ENCODE data around the gene ZSWIM6.

Gene ZSWIM6

DNA sequence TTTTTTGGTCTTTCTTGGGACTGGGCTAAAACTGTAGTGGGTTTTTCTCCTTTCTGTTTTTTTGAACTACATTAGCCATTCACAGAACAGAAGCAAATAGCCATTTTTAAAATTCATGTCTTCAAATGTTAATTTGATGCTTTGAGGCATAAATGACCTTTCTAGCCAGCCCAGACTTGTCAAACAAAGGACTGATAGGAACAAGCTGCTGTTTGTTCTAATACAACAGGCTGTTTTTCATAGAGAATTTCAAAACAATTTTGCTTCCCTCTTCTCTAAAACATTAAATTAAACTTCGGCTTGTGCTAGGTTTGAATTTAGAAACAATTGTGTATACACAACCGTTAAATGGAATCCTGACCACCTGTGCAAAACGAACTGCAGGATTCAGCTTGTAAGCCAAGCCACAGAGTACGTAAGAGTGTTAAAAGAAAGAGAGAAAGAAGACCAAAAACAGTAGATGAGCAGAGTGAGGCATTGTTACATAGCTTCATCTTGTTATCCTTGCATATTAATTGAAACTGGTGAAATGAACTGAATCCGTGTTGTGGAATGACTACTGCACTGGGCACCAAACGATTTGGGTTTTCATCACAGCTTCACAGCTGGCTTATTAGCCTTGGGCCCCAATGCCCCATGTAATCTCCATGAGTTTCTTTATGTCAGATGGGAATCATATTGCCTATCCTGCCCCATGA lies 100.0 kb downstream of the ZSWIM6 start:
- Mint-ChIP-seq H3K9me3 (no peaks in the 10 kb centered on the region), H3K4me3 (no peak overlapping the region), H3K27me3 (ENCODE audit: low read depth) (no peaks in the 10 kb centered on the region), H3K27ac (no peak overlapping the region), H3K36me3 (ENCODE audit: low read depth) (no peaks in the 10 kb centered on the region), H3K4me1 (ENCODE audit: low read depth) (no peaks in the 10 kb centered on the region)

DNA sequence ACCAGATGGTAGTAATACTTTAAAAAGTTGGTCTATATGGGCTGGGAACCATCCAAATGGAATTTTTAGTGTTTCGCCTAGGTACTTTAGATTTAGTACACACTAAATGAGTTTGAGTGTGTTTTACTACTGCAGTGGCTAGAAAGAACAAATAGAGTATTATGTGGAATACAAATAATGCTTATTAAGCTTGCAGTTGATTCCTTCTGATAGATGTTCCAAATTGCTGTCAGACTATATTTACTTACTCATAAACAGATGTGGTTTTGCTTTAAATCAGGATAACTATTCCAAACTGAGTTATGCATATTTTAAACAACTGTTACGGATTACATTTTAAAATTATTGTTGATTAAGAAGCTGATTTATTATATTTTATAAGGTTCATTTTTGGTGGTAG lies 103.3 kb downstream of the ZSWIM6 start:
- no peaks in the 10 kb centered on the region for H3K4me1 Mint-ChIP-seq (ENCODE audit: low read depth)
- peaks cover 2% of the 10 kb centered on the region for H3K36me3 Mint-ChIP-seq (ENCODE audit: low read depth)
- no peak overlapping the region for H3K4me3 Mint-ChIP-seq
- H3K27me3 Mint-ChIP-seq (ENCODE audit: low read depth), result no peaks in the 10 kb centered on the region
- no peak overlapping the region for H3K27ac Mint-ChIP-seq
- H3K9me3 Mint-ChIP-seq, result peaks cover 10% of the 10 kb centered on the region

DNA sequence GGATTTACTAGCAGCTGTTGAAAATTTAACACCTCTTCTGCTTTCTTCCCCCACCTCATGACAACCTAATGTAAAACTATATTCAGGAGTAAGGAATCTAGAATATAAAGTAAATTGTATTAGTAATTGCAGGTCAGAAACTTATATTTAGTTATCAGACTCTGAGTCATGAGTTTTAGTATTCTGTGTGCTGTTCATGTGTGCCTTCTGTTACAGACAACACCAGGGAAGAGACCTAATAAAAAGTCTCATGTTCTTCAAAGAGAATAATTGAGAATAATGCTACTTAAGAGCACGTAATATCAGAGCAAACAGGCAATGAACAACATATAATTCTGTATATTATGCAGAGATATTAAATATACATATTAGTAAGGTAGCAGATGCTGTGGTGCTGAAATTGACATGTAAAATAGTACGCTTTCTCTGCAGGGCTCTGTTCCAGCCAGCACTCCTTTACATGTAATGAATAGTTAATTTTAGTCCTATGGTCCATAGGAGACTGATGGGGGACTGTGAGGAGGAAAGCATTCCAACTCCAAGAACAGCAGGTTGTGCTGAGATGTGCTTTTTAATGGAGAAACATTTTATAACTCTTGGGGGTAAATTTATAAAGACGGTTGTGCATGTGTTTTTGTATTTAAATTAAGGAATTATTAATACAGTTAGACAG lies 106.4 kb downstream of the ZSWIM6 start:
- H3K36me3 Mint-ChIP-seq (ENCODE audit: low read depth), result peaks cover 9% of the 10 kb centered on the region
- no peaks in the 10 kb centered on the region for H3K4me1 Mint-ChIP-seq (ENCODE audit: low read depth)
- no peak overlapping the region for H3K27ac Mint-ChIP-seq
- peaks cover 40% of the 10 kb centered on the region for H3K9me3 Mint-ChIP-seq
- H3K27me3 Mint-ChIP-seq (ENCODE audit: low read depth), result no peaks in the 10 kb centered on the region
- H3K4me3 Mint-ChIP-seq, result no peak overlapping the region

DNA sequence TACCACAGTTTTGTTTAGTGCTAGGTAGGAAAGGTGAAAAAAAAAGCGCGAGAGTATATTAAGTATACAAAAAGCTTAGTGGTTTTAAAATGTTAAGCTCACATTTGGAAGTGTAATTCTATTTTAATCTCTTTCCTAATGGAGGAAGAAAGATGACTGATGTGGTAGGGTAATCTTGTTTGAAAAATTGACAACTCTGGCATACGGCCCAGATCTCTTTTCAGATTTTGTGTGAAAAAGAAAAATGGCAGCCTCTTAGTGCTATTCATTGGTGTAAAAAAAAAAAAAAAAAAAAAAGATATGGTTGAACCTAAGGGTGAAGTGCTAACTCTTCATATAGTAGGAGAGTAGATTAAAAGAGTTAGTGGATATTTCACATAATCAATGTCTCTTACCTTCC lies 108.0 kb downstream of the ZSWIM6 start:
- H3K4me1 Mint-ChIP-seq (ENCODE audit: low read depth), result no peaks in the 10 kb centered on the region
- H3K36me3 Mint-ChIP-seq (ENCODE audit: low read depth), result peaks cover 9% of the 10 kb centered on the region
- no peaks in the 10 kb centered on the region for H3K27me3 Mint-ChIP-seq (ENCODE audit: low read depth)
- peaks cover 41% of the 10 kb centered on the region for H3K9me3 Mint-ChIP-seq
- H3K4me3 Mint-ChIP-seq, result no peak overlapping the region
- H3K27ac Mint-ChIP-seq, result no peak overlapping the region

DNA sequence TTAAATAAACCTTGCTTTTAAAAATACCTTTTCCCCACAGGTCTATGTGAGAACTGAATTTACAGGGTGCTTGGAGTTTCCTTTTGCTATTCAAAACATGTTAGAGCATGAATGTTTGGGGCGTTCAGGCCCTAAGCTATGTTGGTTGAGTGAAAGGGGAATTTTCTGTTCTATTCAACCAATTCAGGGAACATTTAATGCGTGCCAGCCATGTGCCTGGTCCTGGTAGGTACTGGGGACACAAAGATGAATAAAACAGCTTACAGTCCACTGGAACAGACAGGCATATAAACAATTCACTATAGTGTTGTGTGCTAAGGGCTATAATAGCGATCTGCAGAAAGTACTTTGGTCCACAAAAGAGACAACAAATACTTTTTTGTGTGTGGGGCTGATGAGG lies 108.5 kb downstream of the ZSWIM6 start:
- Mint-ChIP-seq H3K27me3 (ENCODE audit: low read depth) (no peaks in the 10 kb centered on the region), H3K9me3 (peaks cover 41% of the 10 kb centered on the region), H3K4me3 (no peak overlapping the region), H3K36me3 (ENCODE audit: low read depth) (peaks cover 9% of the 10 kb centered on the region), H3K4me1 (ENCODE audit: low read depth) (peaks cover 2% of the 10 kb centered on the region), H3K27ac (no peak overlapping the region)

DNA sequence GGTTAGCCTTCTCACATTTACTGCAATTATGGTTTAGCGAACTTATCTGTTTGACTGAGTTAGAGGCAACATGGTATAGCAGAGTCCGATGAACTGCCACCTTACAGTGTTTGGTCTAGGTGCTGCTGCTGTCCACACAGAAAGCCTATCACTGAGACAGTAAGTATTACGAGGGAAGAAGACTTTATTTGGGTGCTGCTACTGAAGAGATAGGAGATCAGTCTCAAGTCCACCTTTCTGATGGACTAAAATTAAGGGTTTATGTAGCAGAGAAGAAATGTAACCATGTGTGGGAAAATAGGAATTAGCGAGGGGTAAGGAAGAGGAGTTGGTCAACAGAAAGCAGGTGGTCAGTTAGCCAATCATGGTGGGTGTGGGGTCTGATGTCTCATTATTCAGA lies 109.7 kb downstream of the ZSWIM6 start:
- peaks cover 2% of the 10 kb centered on the region for H3K4me1 Mint-ChIP-seq (ENCODE audit: low read depth)
- peaks cover 9% of the 10 kb centered on the region for H3K36me3 Mint-ChIP-seq (ENCODE audit: low read depth)
- no peak overlapping the region for H3K4me3 Mint-ChIP-seq
- H3K9me3 Mint-ChIP-seq, result peaks cover 48% of the 10 kb centered on the region
- H3K27ac Mint-ChIP-seq, result no peak overlapping the region
- H3K27me3 Mint-ChIP-seq (ENCODE audit: low read depth), result no peaks in the 10 kb centered on the region

DNA sequence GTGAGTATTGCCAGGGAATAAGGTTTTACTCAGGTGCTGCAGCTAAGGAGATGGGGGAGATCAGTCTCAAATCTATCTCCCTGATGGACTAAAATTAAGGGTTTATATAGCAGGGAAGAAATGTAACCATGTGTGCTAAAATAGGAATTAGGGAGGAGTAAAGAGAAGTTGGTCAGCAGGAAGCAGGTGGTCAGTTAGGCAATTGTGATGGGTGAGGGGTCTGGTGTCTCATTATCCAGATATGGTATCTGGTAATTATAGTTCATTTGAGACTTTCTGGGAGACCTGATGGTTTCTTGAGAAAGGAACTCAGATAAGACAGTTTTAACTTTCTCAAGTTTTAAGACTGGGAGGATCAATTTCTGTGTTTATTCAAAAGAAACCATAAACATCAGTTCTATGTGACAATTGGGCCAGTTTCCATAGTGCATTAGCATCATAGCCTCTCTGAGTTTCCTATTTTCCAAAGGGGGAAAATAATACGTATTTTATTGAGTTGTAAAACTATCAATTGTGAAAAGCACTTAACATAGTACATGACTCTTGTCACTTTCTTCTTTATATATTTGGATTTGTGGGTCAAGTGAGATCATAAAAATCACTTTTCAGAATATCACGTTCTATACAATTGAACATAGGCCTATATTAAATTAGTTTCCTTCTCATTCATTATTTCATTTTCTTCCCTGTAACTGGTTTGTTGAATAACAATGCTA lies 115.9 kb downstream of the ZSWIM6 start:
- Mint-ChIP-seq H3K4me1 (ENCODE audit: low read depth) (peaks cover 2% of the 10 kb centered on the region), H3K4me3 (no peak overlapping the region), H3K27ac (no peak overlapping the region), H3K36me3 (ENCODE audit: low read depth) (peaks cover 4% of the 10 kb centered on the region), H3K27me3 (ENCODE audit: low read depth) (no peaks in the 10 kb centered on the region), H3K9me3 (peaks cover 29% of the 10 kb centered on the region)

DNA sequence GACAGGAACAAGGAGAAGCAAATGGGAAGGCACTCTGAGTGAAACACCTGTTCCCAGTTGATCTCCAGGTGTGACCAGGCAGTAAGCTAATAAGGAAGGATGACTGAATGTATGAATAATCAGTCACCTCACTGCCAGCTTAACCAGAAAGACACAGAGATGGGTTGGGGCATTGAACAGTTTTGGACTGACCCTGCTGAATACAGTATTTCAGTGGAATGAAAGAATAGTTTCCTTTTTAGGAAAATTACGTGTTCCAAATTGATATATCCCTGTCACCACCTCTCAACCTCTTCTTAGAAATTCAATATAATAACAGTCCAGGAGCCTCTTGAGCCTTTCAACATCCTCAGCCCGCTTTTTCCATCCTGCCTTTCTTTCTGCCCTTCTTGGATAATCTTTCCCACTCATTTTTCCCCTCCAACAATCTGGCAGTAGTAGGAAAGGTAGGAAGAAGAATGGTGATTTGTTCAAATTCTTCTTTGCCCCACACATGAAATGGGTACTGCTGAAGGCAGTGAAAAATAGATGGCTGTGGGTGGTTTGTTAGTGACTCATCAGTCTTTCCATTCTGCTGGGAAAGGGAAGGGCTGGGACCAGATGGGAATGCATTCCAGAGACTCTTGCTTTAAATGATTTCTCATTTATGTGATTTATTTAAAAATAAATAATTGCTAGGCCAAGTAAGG lies 117.9 kb downstream of the ZSWIM6 start:
- H3K9me3 Mint-ChIP-seq, result peaks cover 23% of the 10 kb centered on the region
- no peaks in the 10 kb centered on the region for H3K27me3 Mint-ChIP-seq (ENCODE audit: low read depth)
- H3K27ac Mint-ChIP-seq, result no peak overlapping the region
- H3K36me3 Mint-ChIP-seq (ENCODE audit: low read depth), result peaks cover 4% of the 10 kb centered on the region
- H3K4me1 Mint-ChIP-seq (ENCODE audit: low read depth), result peaks cover 2% of the 10 kb centered on the region
- no peak overlapping the region for H3K4me3 Mint-ChIP-seq

DNA sequence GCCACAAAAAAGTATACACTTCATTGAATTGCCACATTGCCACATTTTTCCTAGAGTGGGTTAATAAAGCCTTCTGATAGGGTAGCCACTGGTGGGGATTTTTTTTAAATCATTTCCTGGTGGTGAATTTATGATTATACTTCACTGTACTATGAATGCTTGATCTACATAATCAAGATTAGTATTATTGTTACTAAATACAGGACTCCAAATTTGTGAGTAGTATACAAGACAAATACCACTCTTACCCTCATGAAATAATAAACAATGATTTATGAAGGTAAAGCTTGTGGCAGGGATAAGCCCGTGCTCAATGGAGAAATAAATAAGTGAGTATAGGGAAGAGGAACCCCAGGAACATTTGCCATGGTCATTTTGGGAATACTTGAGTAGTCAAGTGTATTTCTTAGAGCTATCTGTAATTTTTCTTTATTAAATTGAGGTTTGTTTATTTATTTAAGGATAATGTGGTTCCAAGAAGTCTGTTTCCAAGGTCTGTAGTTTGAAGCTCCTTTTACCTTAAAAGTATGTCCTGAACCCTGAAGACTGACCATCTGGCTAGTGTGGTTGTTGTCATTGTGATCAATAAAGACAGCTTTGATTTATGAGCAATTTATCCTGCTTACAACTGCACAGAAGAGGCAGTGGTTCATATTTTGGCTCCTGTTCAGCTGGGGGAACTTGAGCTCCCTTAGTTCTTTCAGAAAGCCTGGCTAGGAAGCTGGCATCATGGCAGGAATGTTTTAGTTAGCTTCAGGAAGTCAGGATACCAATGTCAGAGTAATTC lies 118.6 kb downstream of the ZSWIM6 start:
- peaks cover 4% of the 10 kb centered on the region for H3K36me3 Mint-ChIP-seq (ENCODE audit: low read depth)

DNA sequence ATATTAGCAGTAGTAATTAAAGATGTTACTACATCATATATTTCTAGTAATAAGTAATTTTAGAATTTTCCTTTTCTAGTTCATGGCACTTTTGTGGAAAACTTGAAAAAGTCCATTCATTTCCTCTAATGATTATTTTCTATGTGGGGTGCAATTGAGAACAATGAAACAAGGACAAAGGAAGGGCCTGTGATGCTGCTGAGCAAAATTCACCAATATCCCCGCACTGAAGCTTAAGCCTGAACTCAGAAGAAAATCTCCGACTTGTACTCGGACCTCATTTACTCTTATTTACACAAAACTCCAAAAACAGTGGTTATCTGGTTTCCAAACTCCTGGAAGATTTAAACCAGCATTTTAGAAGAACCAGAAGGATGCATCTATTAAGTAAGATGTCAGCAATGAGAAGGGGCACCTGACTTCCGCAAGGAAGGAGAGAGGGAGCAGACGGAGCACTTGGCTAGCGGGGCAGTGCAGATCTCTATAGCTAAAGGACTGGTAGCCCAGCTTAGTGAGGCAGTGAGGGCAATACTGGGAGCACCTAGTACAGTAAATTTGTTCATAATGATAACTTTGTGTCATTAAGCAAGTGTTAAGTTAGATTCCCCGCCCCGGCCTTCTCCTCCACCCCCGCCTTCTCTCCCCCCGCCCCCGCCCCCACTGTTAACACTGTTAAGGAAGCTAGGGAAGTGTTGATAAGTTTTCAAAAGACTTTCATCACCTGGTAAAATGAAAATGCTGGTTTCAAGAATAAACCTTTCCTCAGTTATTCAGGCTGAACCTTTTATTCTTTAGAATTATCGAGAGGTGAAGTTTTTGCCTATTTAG lies 123.3 kb downstream of the ZSWIM6 start:
- no peaks in the 10 kb centered on the region for H3K27me3 Mint-ChIP-seq (ENCODE audit: low read depth)
- H3K4me1 Mint-ChIP-seq (ENCODE audit: low read depth), result no peaks in the 10 kb centered on the region
- no peak overlapping the region for H3K27ac Mint-ChIP-seq
- H3K9me3 Mint-ChIP-seq, result no peaks in the 10 kb centered on the region
- H3K36me3 Mint-ChIP-seq (ENCODE audit: low read depth), result no peaks in the 10 kb centered on the region
- no peak overlapping the region for H3K4me3 Mint-ChIP-seq

More for the DNA sequence above, 118.6 kb downstream of the ZSWIM6 start:
- H3K4me3 Mint-ChIP-seq, result no peak overlapping the region
- no peak overlapping the region for H3K27ac Mint-ChIP-seq
- H3K4me1 Mint-ChIP-seq (ENCODE audit: low read depth), result no peaks in the 10 kb centered on the region
- peaks cover 23% of the 10 kb centered on the region for H3K9me3 Mint-ChIP-seq
- no peaks in the 10 kb centered on the region for H3K27me3 Mint-ChIP-seq (ENCODE audit: low read depth)

DNA sequence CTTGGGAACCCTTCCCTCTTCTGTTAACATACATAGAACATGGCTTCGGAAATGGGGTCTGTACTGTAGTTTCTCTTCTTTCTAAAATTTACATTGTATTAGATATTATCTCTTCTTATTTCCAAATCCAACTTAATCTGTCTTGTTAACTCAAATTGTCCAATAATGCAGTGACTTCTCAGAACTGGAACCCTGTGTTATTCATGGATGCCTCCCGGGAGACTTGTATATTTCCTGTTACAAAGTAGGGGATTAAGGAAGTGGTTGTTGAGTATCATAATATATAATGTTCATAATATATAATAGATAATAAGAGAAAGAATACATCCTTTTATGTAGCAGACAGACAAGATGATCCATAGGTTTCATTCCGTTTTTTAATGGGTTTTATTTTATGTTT lies 128.4 kb downstream of the ZSWIM6 start:
- Mint-ChIP-seq H3K4me1 (ENCODE audit: low read depth) (no peaks in the 10 kb centered on the region), H3K27ac (no peak overlapping the region), H3K27me3 (ENCODE audit: low read depth) (no peaks in the 10 kb centered on the region), H3K36me3 (ENCODE audit: low read depth) (no peaks in the 10 kb centered on the region), H3K9me3 (no peaks in the 10 kb centered on the region), H3K4me3 (no peak overlapping the region)

DNA sequence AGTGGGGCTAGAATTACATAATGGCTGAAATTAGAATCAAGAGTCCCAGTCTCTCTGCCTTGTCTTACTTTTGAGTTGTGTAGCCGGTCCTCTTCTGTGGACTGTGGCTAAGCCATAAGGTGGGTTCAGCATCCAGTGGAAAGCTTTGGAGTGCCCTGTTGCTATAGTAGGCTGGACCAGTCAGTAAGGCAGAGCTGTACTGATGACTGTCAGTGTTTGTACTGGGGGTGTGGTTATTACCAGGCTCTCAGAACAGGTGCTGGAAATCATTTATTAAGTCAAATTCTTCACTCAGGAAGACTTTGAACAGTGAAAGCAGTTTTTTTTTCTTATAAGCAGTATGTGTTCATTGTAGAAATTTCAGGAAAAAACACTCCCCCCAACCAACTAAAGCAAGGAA lies 129.4 kb downstream of the ZSWIM6 start:
- Mint-ChIP-seq H3K36me3 (ENCODE audit: low read depth) (no peaks in the 10 kb centered on the region), H3K27ac (no peak overlapping the region), H3K27me3 (ENCODE audit: low read depth) (no peaks in the 10 kb centered on the region), H3K4me1 (ENCODE audit: low read depth) (no peaks in the 10 kb centered on the region), H3K4me3 (no peak overlapping the region), H3K9me3 (no peaks in the 10 kb centered on the region)

DNA sequence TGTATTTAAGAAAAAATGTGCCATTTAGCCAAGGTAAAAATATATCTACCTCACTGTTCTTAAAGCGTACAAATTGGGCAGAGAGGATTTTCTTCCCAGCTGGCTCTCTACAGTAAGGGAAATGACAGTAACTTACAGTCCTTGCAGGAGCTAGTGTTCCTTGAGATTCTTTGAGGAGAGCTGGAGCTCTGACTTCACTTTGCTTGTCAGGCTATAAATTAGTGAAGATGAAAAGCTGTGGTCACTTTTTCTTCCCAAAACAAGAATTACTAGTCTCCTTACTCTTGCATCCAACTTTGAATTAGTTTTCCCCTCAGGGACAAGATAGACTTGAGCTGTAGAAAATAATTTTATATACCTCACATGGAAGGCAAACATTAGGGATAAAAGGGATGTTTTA lies 129.9 kb downstream of the ZSWIM6 start:
- no peaks in the 10 kb centered on the region for H3K36me3 Mint-ChIP-seq (ENCODE audit: low read depth)
- no peaks in the 10 kb centered on the region for H3K9me3 Mint-ChIP-seq
- no peaks in the 10 kb centered on the region for H3K27me3 Mint-ChIP-seq (ENCODE audit: low read depth)
- H3K27ac Mint-ChIP-seq, result no peak overlapping the region
- H3K4me1 Mint-ChIP-seq (ENCODE audit: low read depth), result no peaks in the 10 kb centered on the region
- H3K4me3 Mint-ChIP-seq, result no peak overlapping the region
